K562 (cell line): ENCODE measurements around the gene CASP2. TPM values are rescaled to one million over a fixed set of nuclear protein-coding genes. Genes with fewer than 3 reads are reported as not detected.
A peak's percentile ranks its signal among the peaks of the same experiment; 100 is the strongest.

Experiments
- CBFA2T3 ChIP-seq: fragments of 450-650 bp; IDR thresholded peaks from 2 replicates; pipeline ENCODE4 v1.6.1; 2017
- DIDO1 ChIP-seq: fragments of 450-650 bp; IDR thresholded peaks from 2 replicates; pipeline ENCODE4 v1.6.1; 2016; ENCODE audit warnings: low read depth, missing biosample characterization, missing genetic modification characterization
- ETV6 ChIP-seq, 3 experiments: fragments of 150-350 bp in 1 of 3; sonication (generic) in 1 of 3; formaldehyde crosslinking in 1 of 3; IDR thresholded peaks; 2 replicates each; pipeline versions ENCODE4 v1.6.1 to v1.8.0; 2014 to 2022; ENCODE audit warnings: borderline replicate concordance in 2 of 3, low read depth in 2 of 3, antibody characterized with exemption in 1 of 3, low read length in 1 of 3, mild to moderate bottlenecking in 1 of 3, missing genetic modification reagents in 1 of 3
- GABPB1 ChIP-seq: sonication (generic); formaldehyde crosslinking; IDR thresholded peaks from 2 replicates; pipeline ENCODE4 v1.8.0; 2022; ENCODE audit warnings: mild to moderate bottlenecking, missing genetic modification reagents
- HDAC3 ChIP-seq: fragments of 450-650 bp; IDR thresholded peaks from 2 replicates; pipeline ENCODE4 v1.6.1; 2018; ENCODE audit warnings: borderline replicate concordance, mild to moderate bottlenecking, moderate library complexity; ENCODE audit not compliant: partially characterized antibody
- HMG20A ChIP-seq: fragments of 450-650 bp; formaldehyde crosslinking; conservative IDR thresholded peaks from 2 replicates; pipeline ENCODE4 v1.4.0; 2020; ENCODE audit warnings: mild to moderate bottlenecking, mixed read lengths
- HNRNPLL ChIP-seq: fragments of 200-400 bp; formaldehyde crosslinking; IDR thresholded peaks from 2 replicates; pipeline ENCODE4 v1.6.1; 2017; ENCODE audit warnings: low read length, low read depth, mild to moderate bottlenecking; ENCODE audit not compliant: poor library complexity, severe bottlenecking
- MCM3 ChIP-seq: fragments of 450-650 bp; IDR thresholded peaks from 2 replicates; pipeline ENCODE4 v1.6.1; 2016
- MITF ChIP-seq: IDR thresholded peaks from 2 replicates; pipeline ENCODE4 v1.6.1; 2014; ENCODE audit warnings: antibody characterized with exemption
- NELFE ChIP-seq: IDR thresholded peaks from 2 replicates; pipeline ENCODE4 v1.6.1; 2011; ENCODE audit warnings: mild to moderate bottlenecking; ENCODE audit not compliant: insufficient read depth, insufficient read length
- NR2C1 ChIP-seq, 2 experiments: fragments of 450-650 bp; IDR thresholded peaks; 2 replicates each; pipeline ENCODE4 v1.6.1; 2017; ENCODE audit warnings: mild to moderate bottlenecking in 2 of 2, antibody characterized with exemption in 1 of 2, inconsistent platforms in 1 of 2, missing compliant biosample characterization in 1 of 2, missing genetic modification characterization in 1 of 2
- PURB ChIP-seq: sonication (generic); formaldehyde crosslinking; IDR thresholded peaks from 2 replicates; pipeline ENCODE4 v1.9.0; 2021; ENCODE audit warnings: low read depth, mild to moderate bottlenecking, missing genetic modification reagents
- RFX7 ChIP-seq: fragments of 250-450 bp; sonication (Bioruptor Pico); IDR thresholded peaks from 2 replicates; pipeline ENCODE4 v1.5.1; 2021; ENCODE audit warnings: mild to moderate bottlenecking
- SMAD1 ChIP-seq: fragments of 150-350 bp; IDR thresholded peaks from 2 replicates; pipeline ENCODE4 v1.6.1; 2014; ENCODE audit warnings: low read length, low read depth; ENCODE audit not compliant: partially characterized antibody
- SMARCC2 ChIP-seq: fragments of 450-650 bp; IDR thresholded peaks from 2 replicates; pipeline ENCODE4 v1.6.1; 2017; ENCODE audit warnings: antibody characterized with exemption, moderate library complexity, mild to moderate bottlenecking, low read depth
- SMARCE1 ChIP-seq: fragments of 450-650 bp; IDR thresholded peaks from 2 replicates; pipeline ENCODE4 v1.7.1; 2016; ENCODE audit warnings: mild to moderate bottlenecking
- SREBF2 ChIP-seq: sonication (generic); formaldehyde crosslinking; IDR thresholded peaks from 2 replicates; pipeline ENCODE4 v1.4.0; 2020; ENCODE audit warnings: mild to moderate bottlenecking, missing genetic modification reagents
- ZBED1 ChIP-seq: IDR thresholded peaks from 2 replicates; pipeline ENCODE4 v1.6.1; 2014
- ZNF324 ChIP-seq: fragments of 250-450 bp; sonication (Bioruptor Pico); IDR thresholded peaks from 2 replicates; pipeline ENCODE4 v1.4.0; 2020; ENCODE audit warnings: mild to moderate bottlenecking
- ZNF395 ChIP-seq: fragments of 200-800 bp; sonication (Bioruptor generic); IDR thresholded peaks from 2 replicates; pipeline ENCODE4 v1.6.1; 2017; ENCODE audit warnings: missing genetic modification characterization, missing compliant biosample characterization
- ZNF695 ChIP-seq: fragments of 450-650 bp; formaldehyde crosslinking; IDR thresholded peaks from 2 replicates; pipeline ENCODE4 v1.4.0; 2020; ENCODE audit warnings: mild to moderate bottlenecking, moderate library complexity
- ZNF75A ChIP-seq: fragments of 450-650 bp; formaldehyde crosslinking; IDR thresholded peaks from 2 replicates; pipeline ENCODE4 v1.4.0; 2020; ENCODE audit warnings: mild to moderate bottlenecking
- polyA plus RNA-seq, 8 experiments: library from polyadenylated mRNA; depleted of rRNA in 4 of 8; stranded (reverse) in 5 of 8; unstranded in 3 of 8; fragments of >200 nt; fragmentation: Nextera tagmentation in 2 of 8; fragmentation: Illumina TruSeq in 1 of 8; extraction: Ambion mirVana in 2 of 8; extraction: Trizol in 1 of 8; gene quantifications; 2 replicates each; pipeline versions ENCODE4 v1.2.1 to v1.2.3, GENCODE V29; 2011 to 2014; ENCODE audit warnings: inconsistent platforms in 1 of 8, missing spikeins in 1 of 8
- total RNA-seq, 7 experiments: library from RNA; depleted of rRNA in 6 of 7; stranded (reverse); fragments of >200 nt in 6 of 7; fragmentation: Illumina TruSeq in 2 of 7; extraction: Trizol in 2 of 7; gene quantifications; 2 replicates each; pipeline versions ENCODE4 v1.2.1 to v1.2.3, GENCODE V29; 2011 to 2021; ENCODE audit warnings: low replicate concordance in 1 of 7
- TF ChIP-seq, protein P1 (sequence below): IDR thresholded peaks from 3 replicates; pipeline ENCODE4 v1.6.1; 2011; ENCODE audit warnings: borderline replicate concordance, mild to moderate bottlenecking; ENCODE audit not compliant: insufficient read length, insufficient read depth
- TF ChIP-seq, protein P2 (sequence below): sonication (generic); formaldehyde crosslinking; IDR thresholded peaks from 2 replicates; pipeline ENCODE4 v1.8.0; 2022; ENCODE audit warnings: mild to moderate bottlenecking, missing genetic modification reagents

The CASP2 gene
- total and polyA plus RNA-seq, 9 of the 15 experiments (the other 6 are each of a cell fraction or from before 2014, with no cell fraction given): 18.8 to 64.9 (median 24.1) TPM

DNA sequence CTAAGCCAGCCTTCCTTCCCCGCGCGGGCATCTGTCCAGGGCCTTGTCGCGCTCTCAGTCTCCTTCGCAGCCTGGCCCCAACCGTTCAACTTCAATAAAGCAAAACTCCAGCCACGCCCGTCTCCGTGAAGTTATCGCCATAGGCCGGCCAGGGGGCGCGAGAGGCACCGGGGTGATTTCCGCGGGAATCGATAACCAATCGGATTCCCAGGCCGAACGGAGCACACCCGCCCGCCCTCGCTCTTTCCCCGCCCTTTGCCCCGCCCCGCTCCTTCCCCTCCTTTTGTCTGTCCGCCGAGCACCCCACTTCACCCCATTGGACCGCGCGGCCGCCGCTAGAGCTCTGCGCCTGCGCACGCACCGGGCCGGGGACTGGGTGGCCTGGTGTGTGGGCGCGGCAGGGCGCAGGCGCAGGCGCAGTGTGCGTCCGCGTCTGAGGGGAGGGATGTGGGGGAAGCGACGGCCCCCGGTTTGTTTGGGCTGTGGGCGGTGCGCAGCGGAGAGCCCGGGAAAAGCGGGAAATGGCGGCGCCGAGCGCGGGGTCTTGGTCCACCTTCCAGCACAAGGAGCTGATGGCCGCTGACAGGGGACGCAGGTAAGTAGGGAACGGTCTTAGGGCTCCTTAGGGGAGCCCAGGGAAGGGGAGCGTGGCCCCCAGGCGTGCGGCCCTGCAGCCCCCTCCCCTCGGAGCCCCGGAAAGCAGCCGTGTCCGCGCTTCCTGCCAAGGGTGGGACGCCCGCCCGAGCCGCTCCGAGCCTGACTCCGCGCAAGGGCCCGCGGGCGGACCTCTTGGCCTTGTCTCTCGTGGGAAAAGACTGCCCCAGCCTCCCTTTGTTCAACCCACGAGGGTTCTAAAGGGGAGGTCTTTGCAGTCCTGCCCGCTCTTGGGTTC, at the start of gene CASP2 (continued):
- TF ChIP-seq ZNF395 (CRISPR knock-in tag): no peak; the same call in 1 of the 2 replicates
- TF ChIP-seq ZBED1: no peak; the same call in 1 of the 2 replicates
- TF ChIP-seq HDAC3: no peak
- no peak; the same call in none of the 2 replicates for TF ChIP-seq ZNF75A
- TF ChIP-seq SMAD1: peak; percentile 58
- TF ChIP-seq ZNF695: no peak
- no peak for TF ChIP-seq SMARCC2
- no peak for TF ChIP-seq CBFA2T3
- no peak; the same call in 1 of the 2 replicates for TF ChIP-seq SMARCE1
- TF ChIP-seq DIDO1: no peak; the same call in 1 of the 2 replicates
- TF ChIP-seq GABPB1: peak; percentile 78
- TF ChIP-seq RFX7 (CRISPR knock-in tag): 0 out of 2 replicates have a peak, but pooled peaks have one; percentile 30
- TF ChIP-seq PURB (CRISPR knock-in tag): no peak
- TF ChIP-seq HMG20A (CRISPR knock-in tag): no peak
- no peak for TF ChIP-seq MCM3
- no peak for TF ChIP-seq ETV6 (IDR thresholded peaks at IDR 0.05; ENCODE audit: borderline replicate concordance in 1 of 2, low read depth in 2 of 2, low read length in 1 of 2)
- peak; percentile 87; the same call in 1 of the 2 replicates for TF ChIP-seq ETV6 (CRISPR knock-in tag; IDR thresholded peaks at IDR 0.05; ENCODE audit: borderline replicate concordance)
- peak; percentile 76 for TF ChIP-seq HNRNPLL
- TF ChIP-seq, protein P1, sequence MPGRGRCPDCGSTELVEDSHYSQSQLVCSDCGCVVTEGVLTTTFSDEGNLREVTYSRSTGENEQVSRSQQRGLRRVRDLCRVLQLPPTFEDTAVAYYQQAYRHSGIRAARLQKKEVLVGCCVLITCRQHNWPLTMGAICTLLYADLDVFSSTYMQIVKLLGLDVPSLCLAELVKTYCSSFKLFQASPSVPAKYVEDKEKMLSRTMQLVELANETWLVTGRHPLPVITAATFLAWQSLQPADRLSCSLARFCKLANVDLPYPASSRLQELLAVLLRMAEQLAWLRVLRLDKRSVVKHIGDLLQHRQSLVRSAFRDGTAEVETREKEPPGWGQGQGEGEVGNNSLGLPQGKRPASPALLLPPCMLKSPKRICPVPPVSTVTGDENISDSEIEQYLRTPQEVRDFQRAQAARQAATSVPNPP: no peak
- TF ChIP-seq NR2C1 (IDR thresholded peaks at IDR 0.05): no peak
- no peak; the same call in 1 of the 2 replicates for TF ChIP-seq NR2C1 (tag; IDR thresholded peaks at IDR 0.05)
- TF ChIP-seq ZNF324 (CRISPR knock-in tag): no peak
- TF ChIP-seq, protein P2, sequence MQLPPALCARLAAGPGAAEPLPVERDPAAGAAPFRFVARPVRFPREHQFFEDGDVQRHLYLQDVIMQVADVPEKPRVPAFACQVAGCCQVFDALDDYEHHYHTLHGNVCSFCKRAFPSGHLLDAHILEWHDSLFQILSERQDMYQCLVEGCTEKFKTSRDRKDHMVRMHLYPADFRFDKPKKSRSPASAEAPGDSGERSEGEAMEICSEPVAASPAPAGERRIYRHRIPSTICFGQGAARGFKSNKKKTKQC (CRISPR knock-in tag): peak; percentile 98
- TF ChIP-seq MITF: no peak
- no peak for TF ChIP-seq SREBF2 (CRISPR knock-in tag)
- no peak for TF ChIP-seq NELFE
